ENCODE results near the gene C9orf72. TPM values are rescaled to one million over a fixed set of nuclear protein-coding genes. Genes with fewer than 3 reads are reported as not detected.

The C9orf72 gene
- total RNA-seq, 1 experiment from 2014 or later: 8.0 TPM

- Mint-ChIP-seq H3K27ac (ENCODE audit: unreplicated experiment) (no peak overlapping the region), H3K4me1 (ENCODE audit: low read depth, unreplicated experiment) (no peaks in the 10 kb centered on the region), H3K4me3 (ENCODE audit: low read depth, unreplicated experiment) (no peak overlapping the region), H3K36me3 (ENCODE audit: insufficient read depth, unreplicated experiment) (no peaks in the 10 kb centered on the region), H3K27me3 (ENCODE audit: unreplicated experiment) (no peaks in the 10 kb centered on the region), H3K9me3 (ENCODE audit: low read depth, unreplicated experiment) (no peaks in the 10 kb centered on the region)
- no TSS peak for BruUV-seq (replicated peaks)
- CTCF ChIA-PET: interaction anchor here (1.2 kb wide), 1 partner anchor 8 kb away, joined by 3 read pairs; no protein-coding TSS in a partner anchor
- intact Hi-C loops (cut with micrococcal nuclease; ENCODE audit: unreplicated experiment): loop anchor here (5.0 kb wide), 1 partner anchor 36 kb away; no protein-coding TSS in a partner anchor
- no peak for DNase-seq
- no peak for TF ChIP-seq CTCF (IDR thresholded peaks at IDR 0.05; ENCODE audit: unreplicated experiment)
Observed at GRCh38 chr9:27497883-27498417, 75.3 kb downstream of the C9orf72 start.

Other genes starting within 250 kb of the C9orf72 start
- gene IFNK, start 49.2 kb downstream of the C9orf72 start, total RNA-seq (2022): not detected in 2 replicates
- gene MOB3B, start 43.7 kb downstream of the C9orf72 start, total RNA-seq (2022): 7.6 and 10.8 TPM in 2 replicates